Measurements from ENCODE around the gene FITM1. TPM values are rescaled to one million over a fixed set of nuclear protein-coding genes. Genes with fewer than 3 reads are reported as not detected.
A peak's percentile ranks its signal among the peaks of the same experiment; 100 is the strongest.

FITM1 gene
- total and polyA plus RNA-seq, 2 donors (not counting 3 experiments of a cell fraction or from before 2014, with no cell fraction given) = 0.54 TPM; not detected in 1

DNA sequence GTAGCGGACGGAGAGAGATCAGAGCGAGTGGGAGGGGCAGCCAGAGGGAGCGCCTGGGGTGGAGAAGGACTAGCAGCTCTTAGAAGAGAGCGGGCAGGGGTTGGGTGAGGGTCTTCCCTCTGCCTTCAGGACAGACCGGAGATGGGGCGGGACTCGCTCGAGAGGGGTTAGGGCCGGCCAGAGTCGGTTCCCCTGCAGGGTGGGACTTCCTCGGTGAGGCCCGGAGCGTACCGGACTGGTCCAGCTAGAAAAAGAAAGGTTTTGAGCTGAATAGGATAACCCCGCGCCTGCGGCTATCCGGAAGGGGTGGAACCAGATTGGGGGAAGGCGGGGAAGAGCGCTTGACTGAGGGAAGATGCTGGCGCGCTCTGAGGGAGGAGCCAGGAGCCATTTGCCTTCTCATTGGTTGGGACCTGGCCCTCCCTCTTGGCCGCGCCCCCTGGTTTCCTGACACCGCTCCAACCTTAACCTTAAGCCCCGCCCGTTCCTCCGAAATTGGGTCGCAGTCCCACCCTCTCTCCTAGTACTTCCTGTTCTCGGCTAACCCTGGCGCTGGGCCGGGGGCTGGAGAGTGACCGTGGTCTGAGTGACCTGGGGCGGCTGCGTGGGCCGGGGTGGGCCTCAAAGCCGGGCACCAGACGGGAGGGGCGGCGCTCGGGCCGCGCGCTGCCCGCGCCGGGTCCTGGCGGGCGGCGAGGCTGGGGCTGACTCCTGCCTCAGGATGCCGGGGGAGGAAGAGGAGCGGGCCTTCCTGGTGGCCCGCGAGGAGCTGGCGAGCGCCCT is 16.7 kb downstream of the FITM1 start, which contains the start of gene RNF31:
TSS of gene RNF31 (plus strand) at position 521 of the 783 bp plus-strand sequence. CDS start at position 722, 201 bp downstream.
- Histone ChIP-seq H3K9me3 (replicated peaks; ENCODE audit: control insufficient read depth, insufficient read depth, low read length) (no peaks in the 10 kb centered on the region), H3K79me2 (ENCODE audit: control insufficient read depth, insufficient read depth, low read length) (peaks cover 25% of the 10 kb centered on the region), H3K27ac (ENCODE audit: insufficient read depth, low read depth, low read length) (peak within 1 kb of the TSS; percentile 52), H3K4me2 (ENCODE audit: insufficient read depth, low read length) (peak within 1 kb of the TSS; percentile 95), H2AFZ (ENCODE audit: low read depth, low read length) (peak within 1 kb of the TSS; percentile 91), H4K20me1 (replicated peaks; ENCODE audit: control insufficient read depth, extremely low read depth, insufficient read depth, low read length) (no peaks in the 10 kb centered on the region), H3K9ac (replicated peaks; ENCODE audit: extremely low read depth, insufficient read depth, low read length) (peak within 1 kb of the TSS; percentile 72), H3K36me3 (ENCODE audit: control insufficient read depth in 2 of 2, extremely low read depth in 1 of 2, insufficient read depth in 2 of 2, low read length in 2 of 2) (peaks cover 0 to 25% of the 10 kb centered on the region in 2 experiments), H3K9me1 (replicated peaks; ENCODE audit: control insufficient read depth, extremely low read depth, insufficient read depth, low read length) (no peaks in the 10 kb centered on the region), H3K4me1 (ENCODE audit: control insufficient read depth, extremely low read depth, insufficient read depth, low read length) (peaks cover 17% of the 10 kb centered on the region), H3K4me3 (replicated peaks in 1 of 3; ENCODE audit: insufficient read depth in 1 of 3, low read depth in 1 of 3, low read length in 3 of 3) (peak within 1 kb of the TSS; percentile 59 to 86 (median 79)), H3K27me3 (ENCODE audit: control insufficient read depth in 2 of 2, insufficient read depth in 2 of 2, low read length in 2 of 2) (no peaks in the 10 kb centered on the region)
- DNase-seq (ENCODE audit: low read depth, low spot score) (peak; percentile 97), FAIRE-seq (peak; percentile 100)
- ChIA-PET CTCF (interaction anchor here (0.7 to 7.8 kb wide), 11 partner anchors 11 to 187 kb away, joined by 3 to 63 read pairs (median 4); partner anchors contain the start of genes CIDEB, IRF9, PSME1 and TINF2), POLR2A (interaction anchor here (1.0 to 2.0 kb wide), 6 partner anchors 10 to 66 kb away, joined by 3 to 13 read pairs (median 5); partner anchors contain the start of genes CHMP4A, DCAF11, NRL and PSME1)
- TF ChIP-seq POLR2A (IDR thresholded peaks at IDR 0.05; ENCODE audit: low read depth, low read length) = peak; percentile 75
- no peak for TF ChIP-seq EZH2 (IDR thresholded peaks at IDR 0.05; ENCODE audit: borderline replicate concordance, low read depth, low read length, severe bottlenecking)
- TF ChIP-seq POLR2AphosphoS5 (IDR thresholded peaks at IDR 0.05; ENCODE audit: insufficient read depth, low read depth, low read length) = peak; percentile 67
- TF ChIP-seq FOS (IDR thresholded peaks at IDR 0.05; ENCODE audit: borderline replicate concordance, insufficient read depth, low read length) = no peak
- intact Hi-C loops (cut with micrococcal nuclease) = loop anchor here (1.0 to 5.0 kb wide), 8 partner anchors 11 to 285 kb away; partner anchors contain the start of genes CHMP4A, DCAF11, DHRS1 and IPO4
- dilution Hi-C loops (cut with MboI; ENCODE audit: extremely low pct_ligation_motif_present, low sequenced_read_pairs) = no loop called here
- no TSS peak for BruUV-seq (replicated peaks)
